ENCODE data around the gene RSAD2.

- TF ChIP-seq CTCF (IDR thresholded peaks at IDR 0.05; ENCODE audit: low read length) (no peak), EZH2 (optimal IDR thresholded peaks at IDR 0.05; ENCODE audit: low read depth, low read length) (no peak)
These were observed 44.7 kb downstream of the RSAD2 start for GRCh38 chr2:6922201-6922656.

Measured in MM.1S (cell line).